Calu3 (cell line): Measurements from ENCODE around the gene HMGB2. TPM values are rescaled to one million over a fixed set of nuclear protein-coding genes. Genes with fewer than 3 reads are reported as not detected.

Source experiments
- BruUV-seq: library from RNA; stranded (reverse); fragments of 400-500 nt; replicated peaks from 2 replicates; lab custom pipeline; 2021; lab: Mats Ljungman, UMichigan
- CTCF ChIA-PET: fragments of 300-600 bp; sonication (Branson Sonifier 250); formaldehyde crosslinking; loops from one replicate; lab custom pipeline; 2022; ENCODE audit warnings: antibody characterized with exemption; lab: Charles Lee
- DNase-seq: peaks from one replicate; pipeline ENCODE4 v3.0.0; 2022
- H3K27ac Mint-ChIP-seq: one replicate; pipeline ENCODE4 v1.8.0; 2022; ENCODE audit warnings: mixed read lengths; ENCODE audit not compliant: unreplicated experiment
- H3K27me3 Mint-ChIP-seq: one replicate; pipeline ENCODE4 v1.8.0; 2022; ENCODE audit warnings: mixed read lengths; ENCODE audit not compliant: unreplicated experiment
- H3K36me3 Mint-ChIP-seq: one replicate; pipeline ENCODE4 v1.8.0; 2022; ENCODE audit warnings: mild to moderate bottlenecking, moderate library complexity, mixed read lengths; ENCODE audit not compliant: insufficient read depth, unreplicated experiment
- H3K4me1 Mint-ChIP-seq: one replicate; pipeline ENCODE4 v1.8.0; 2022; ENCODE audit warnings: mild to moderate bottlenecking, low read depth, mixed read lengths; ENCODE audit not compliant: unreplicated experiment
- H3K4me3 Mint-ChIP-seq: one replicate; pipeline ENCODE4 v1.8.0; 2022; ENCODE audit warnings: mild to moderate bottlenecking, low read depth, moderate library complexity, mixed read lengths; ENCODE audit not compliant: unreplicated experiment
- H3K9me3 Mint-ChIP-seq: one replicate; pipeline ENCODE4 v1.8.0; 2022; ENCODE audit warnings: low read depth, mixed read lengths; ENCODE audit not compliant: unreplicated experiment
- CTCF ChIP-seq: fragments of 200-600 bp; IDR thresholded peaks from one replicate; pipeline ENCODE4 v1.8.0; 2022; ENCODE audit warnings: antibody characterized with exemption; ENCODE audit not compliant: unreplicated experiment
- intact Hi-C: fragments of 100-400 bp; cut with micrococcal nuclease; formaldehyde crosslinking; loops from one replicate; pipeline ENCODE4 v1.10.0; 2022; ENCODE audit not compliant: unreplicated experiment
- total RNA-seq: library from RNA; stranded (reverse); gene quantifications from 2 replicates; pipeline ENCODE4 v1.2.3, GENCODE V29; 2022

HMGB2 gene
- total RNA-seq, 1 experiment from 2014 or later: 128 TPM

- no peaks in the 10 kb centered on the region for H3K9me3 Mint-ChIP-seq
- CTCF ChIA-PET: no interaction called here
- DNase-seq: no peak
- no peaks in the 10 kb centered on the region for H3K4me1 Mint-ChIP-seq
- no peak overlapping the region for H3K4me3 Mint-ChIP-seq
- BruUV-seq: no TSS peak
- TF ChIP-seq CTCF: no peak
- no peaks in the 10 kb centered on the region for H3K27me3 Mint-ChIP-seq
- H3K27ac Mint-ChIP-seq: no peak overlapping the region
- intact Hi-C loops: no loop called here
- no peaks in the 10 kb centered on the region for H3K36me3 Mint-ChIP-seq
Measured at GRCh38 chr4:173346074-173346473, 11.9 kb upstream of the HMGB2 start.

GRCh38 chr4:173345648-173346047 is 11.5 kb upstream of the HMGB2 start:
- Mint-ChIP-seq H3K27me3 (no peaks in the 10 kb centered on the region), H3K9me3 (no peaks in the 10 kb centered on the region), H3K4me3 (no peak overlapping the region), H3K27ac (no peak overlapping the region), H3K4me1 (no peaks in the 10 kb centered on the region), H3K36me3 (no peaks in the 10 kb centered on the region)
- CTCF ChIA-PET: interaction anchor here (1.1 kb wide), 1 partner anchor 24 kb away, joined by 3 read pairs; no protein-coding TSS in a partner anchor
- DNase-seq: no peak
- BruUV-seq: no TSS peak
- no peak for TF ChIP-seq CTCF
- intact Hi-C loops: no loop called here

DNA sequence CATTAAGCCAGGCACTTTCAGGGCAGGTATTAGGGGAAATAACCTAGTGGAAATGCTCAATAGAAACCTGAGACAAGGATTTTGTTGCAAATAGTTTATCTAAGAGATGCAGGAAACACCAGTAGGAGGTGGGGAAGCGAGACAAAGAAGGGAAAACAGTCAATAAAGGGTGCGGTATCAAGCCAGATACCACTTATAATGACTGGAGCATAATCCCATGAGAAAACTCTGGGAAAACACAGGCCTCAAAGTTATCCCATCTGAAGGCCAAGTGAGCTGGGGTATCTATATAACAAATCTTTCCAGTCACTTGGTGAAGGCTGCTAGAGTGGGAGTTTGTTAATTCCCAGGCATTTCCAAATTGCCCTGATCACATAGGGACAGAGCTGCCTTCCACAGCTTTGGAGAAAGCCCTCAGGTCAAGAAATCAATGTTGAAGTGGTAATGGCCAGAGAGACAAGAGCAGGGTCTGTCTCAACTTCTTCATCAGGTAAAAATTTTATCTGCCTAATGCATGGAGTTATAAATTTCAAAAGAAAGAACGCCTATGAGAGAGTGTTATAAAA is 9.8 kb upstream of the HMGB2 start:
- TF ChIP-seq CTCF: no peak
- Mint-ChIP-seq H3K4me1 (no peaks in the 10 kb centered on the region), H3K4me3 (no peak overlapping the region), H3K27ac (no peak overlapping the region), H3K27me3 (no peaks in the 10 kb centered on the region), H3K36me3 (no peaks in the 10 kb centered on the region), H3K9me3 (no peaks in the 10 kb centered on the region)
- intact Hi-C loops: no loop called here
- CTCF ChIA-PET: no interaction called here
- no TSS peak for BruUV-seq
- DNase-seq: no peak

GRCh38 chr4:173337463-173337862 is 3.3 kb upstream of the HMGB2 start:
- no peak for DNase-seq
- Mint-ChIP-seq H3K27ac (no peak overlapping the region), H3K27me3 (no peaks in the 10 kb centered on the region), H3K9me3 (no peaks in the 10 kb centered on the region), H3K4me1 (peaks cover 10% of the 10 kb centered on the region), H3K4me3 (no peak overlapping the region), H3K36me3 (peaks cover 31% of the 10 kb centered on the region)
- intact Hi-C loops: no loop called here
- no TSS peak for BruUV-seq
- CTCF ChIA-PET: no interaction called here
- no peak for TF ChIP-seq CTCF
